ENCODE data around the gene HHATL. TPM values are rescaled to one million over a fixed set of nuclear protein-coding genes. Genes with fewer than 3 reads are reported as not detected.

The HHATL gene
- total RNA-seq, 2 donors from 2014 or later = not detected

GRCh38 chr3:42713747-42714146 is 11.1 kb upstream of the HHATL start:
- no peaks in the 10 kb centered on the region for H3K36me3 ChIP-seq
- no peaks in the 10 kb centered on the region for H3K9me3 ChIP-seq
- no peak for TF ChIP-seq CTCF (IDR thresholded peaks at IDR 0.05)
- H3K27me3 ChIP-seq (replicated peaks; ENCODE audit: insufficient read depth) = no peaks in the 10 kb centered on the region
- DNase-seq (ENCODE audit: low spot score) (no peak), ATAC-seq (ENCODE audit: insufficient number of reproducible peaks, low FRiP score, low read depth) (no peak)
- no peak overlapping the region for H3K4me3 ChIP-seq
- H3K4me1 ChIP-seq (ENCODE audit: control insufficient read depth in 1 of 2, low read depth in 2 of 2) = no peaks in the 10 kb centered on the region
- no peak overlapping the region for H3K27ac ChIP-seq

GRCh38 chr3:42712688-42713372 is 10.2 kb upstream of the HHATL start:
- TF ChIP-seq CTCF (IDR thresholded peaks at IDR 0.05) = no peak
- H3K4me1 ChIP-seq (ENCODE audit: control insufficient read depth in 1 of 2, low read depth in 2 of 2) = no peaks in the 10 kb centered on the region
- no peaks in the 10 kb centered on the region for H3K9me3 ChIP-seq
- no peak overlapping the region for H3K4me3 ChIP-seq
- H3K36me3 ChIP-seq = no peaks in the 10 kb centered on the region
- no peak for ATAC-seq (ENCODE audit: insufficient number of reproducible peaks, low FRiP score, low read depth)
- no peak overlapping the region for H3K27ac ChIP-seq
- no peaks in the 10 kb centered on the region for H3K27me3 ChIP-seq (replicated peaks; ENCODE audit: insufficient read depth)
- no peak for DNase-seq (ENCODE audit: low spot score)

- H3K4me1 ChIP-seq (ENCODE audit: control insufficient read depth in 1 of 2, low read depth in 2 of 2) = no peaks in the 10 kb centered on the region
- no peaks in the 10 kb centered on the region for H3K27me3 ChIP-seq (replicated peaks; ENCODE audit: insufficient read depth)
- DNase-seq (ENCODE audit: low spot score) = no peak
- no peak for TF ChIP-seq CTCF (IDR thresholded peaks at IDR 0.05)
- H3K36me3 ChIP-seq = no peaks in the 10 kb centered on the region
- H3K27ac ChIP-seq = no peak overlapping the region
- no peaks in the 10 kb centered on the region for H3K9me3 ChIP-seq
- no peak for ATAC-seq (ENCODE audit: insufficient number of reproducible peaks, low FRiP score, low read depth)
- H3K4me3 ChIP-seq = no peak overlapping the region
These were observed 9.7 kb upstream of the HHATL start for GRCh38 chr3:42712344-42712648.

GRCh38 chr3:42711491-42712343 is 9.1 kb upstream of the HHATL start:
- Histone ChIP-seq H3K4me1 (ENCODE audit: control insufficient read depth in 1 of 2, low read depth in 2 of 2) (no peaks in the 10 kb centered on the region), H3K4me3 (no peak overlapping the region), H3K27me3 (replicated peaks; ENCODE audit: insufficient read depth) (no peaks in the 10 kb centered on the region), H3K27ac (no peak overlapping the region), H3K9me3 (no peaks in the 10 kb centered on the region), H3K36me3 (no peaks in the 10 kb centered on the region)
- ATAC-seq (ENCODE audit: insufficient number of reproducible peaks, low FRiP score, low read depth) (no peak), DNase-seq (ENCODE audit: low spot score) (no peak)
- no peak for TF ChIP-seq CTCF (IDR thresholded peaks at IDR 0.05)

- DNase-seq (ENCODE audit: low spot score) (no peak), ATAC-seq (ENCODE audit: insufficient number of reproducible peaks, low FRiP score, low read depth) (no peak)
- Histone ChIP-seq H3K27me3 (replicated peaks; ENCODE audit: insufficient read depth) (no peaks in the 10 kb centered on the region), H3K27ac (no peak overlapping the region), H3K36me3 (no peaks in the 10 kb centered on the region), H3K9me3 (no peaks in the 10 kb centered on the region), H3K4me1 (ENCODE audit: control insufficient read depth in 1 of 2, low read depth in 2 of 2) (no peaks in the 10 kb centered on the region), H3K4me3 (no peak overlapping the region)
- no peak for TF ChIP-seq CTCF (IDR thresholded peaks at IDR 0.05)
These were observed 7.9 kb upstream of the HHATL start for GRCh38 chr3:42710323-42711021.
